GM12878 (cell line): ENCODE results near the gene ADAMTS6. TPM values are rescaled to one million over a fixed set of nuclear protein-coding genes. Genes with fewer than 3 reads are reported as not detected.
"Not testable (repeated sequence)": the region's sequence is repeated elsewhere in the genome, so short reads cannot be mapped to it uniquely, and the experiment has no call there.

Experiments
- ATAC-seq: fragments of 200-7000 bp; cut with Tn5 transposase; 3 replicates; pipeline ENCODE4 v1.9.1; 2020; ENCODE audit warnings: mild to moderate bottlenecking, moderate library complexity
- BruUV-seq: library from RNA; stranded (reverse); fragments of 400-500 nt; replicated peaks from 2 replicates; lab custom pipeline; 2021; lab: Mats Ljungman, UMichigan
- CTCF ChIA-PET: fragments of 300-600 bp; sonication (Branson Sonifier 250); formaldehyde crosslinking; extraction: SDS; loops from one replicate; lab custom pipeline; 2021; ENCODE audit warnings: inconsistent platforms; lab: Yijun Ruan, JAX
- POLR2A ChIA-PET: fragments of 350-600 bp; formaldehyde crosslinking; extraction: SDS; loops from one replicate; lab custom pipeline; 2021; ENCODE audit warnings: inconsistent platforms; lab: Charles Lee
- RAD21 ChIA-PET: fragments of 300-600 bp; sonication (Branson Sonifier 250); formaldehyde crosslinking; loops from one replicate; lab custom pipeline; 2023; ENCODE audit warnings: antibody characterized with exemption; ENCODE audit not compliant: unreplicated experiment; lab: Charles Lee
- SMC1A ChIA-PET: fragments of 300-600 bp; sonication (Branson Sonifier 250); formaldehyde crosslinking; loops from one replicate; lab custom pipeline; 2023; ENCODE audit not compliant: unreplicated experiment, uncharacterized antibody; lab: Charles Lee
- DNase-seq: peaks from one replicate; pipeline ENCODE4 v3.0.0-alpha.2; 2011; ENCODE audit warnings: low read depth, low spot score
- FAIRE-seq: peaks from 3 replicates; lab custom pipeline; 2011; peaks lifted over from hg19 to GRCh38; lab: Jason Lieb, UNC
- H2AFZ ChIP-seq: 2 replicates; pipeline ENCODE4 v1.6.0; 2011; ENCODE audit warnings: low read depth, low read length, control low read depth; ENCODE audit not compliant: control insufficient read depth
- H3K27ac ChIP-seq: 2 replicates; pipeline ENCODE4 v1.5.1; 2011; ENCODE audit warnings: control low read depth; ENCODE audit not compliant: control insufficient read depth, insufficient read depth
- H3K27me3 ChIP-seq, 2 experiments: replicated peaks in 1 of 2; 2 replicates each; pipeline versions ENCODE4 v1.6.0 to v1.6.1; 2011; ENCODE audit warnings: low read length in 1 of 2; ENCODE audit not compliant: control insufficient read depth in 2 of 2, insufficient read depth in 2 of 2
- H3K36me3 ChIP-seq, 2 experiments: 2 replicates each; pipeline ENCODE4 v1.5.1; 2011; ENCODE audit warnings: low read length in 1 of 2; ENCODE audit not compliant: control insufficient read depth in 2 of 2, insufficient read depth in 2 of 2
- H3K4me1 ChIP-seq: 2 replicates; pipeline ENCODE4 v1.6.1; 2011; ENCODE audit warnings: mild to moderate bottlenecking, low read length, moderate library complexity, mixed read lengths; ENCODE audit not compliant: control insufficient read depth, insufficient read depth
- H3K4me2 ChIP-seq: 2 replicates; pipeline ENCODE4 v1.6.0; 2011; ENCODE audit warnings: control low read depth; ENCODE audit not compliant: control insufficient read depth, insufficient read depth
- H3K4me3 ChIP-seq: fragments of 200-600 bp; sonication (generic); 2 replicates; pipeline ENCODE4 v1.5.1; 2016
- H3K79me2 ChIP-seq: 2 replicates; pipeline ENCODE4 v1.6.0; 2011; ENCODE audit warnings: low read length; ENCODE audit not compliant: control insufficient read depth, insufficient read depth
- H3K9ac ChIP-seq: 2 replicates; pipeline ENCODE4 v1.8.0; 2011; ENCODE audit warnings: low read length, control low read depth, mixed read lengths; ENCODE audit not compliant: control insufficient read depth, insufficient read depth
- H3K9me3 ChIP-seq: replicated peaks from 3 replicates; pipeline ENCODE4 v1.5.1; 2011; ENCODE audit warnings: mild to moderate bottlenecking, low read length; ENCODE audit not compliant: control insufficient read depth, insufficient read depth
- H4K20me1 ChIP-seq: 2 replicates; pipeline ENCODE4 v1.6.0; 2011; ENCODE audit not compliant: control insufficient read depth, insufficient read depth
- BRCA1 ChIP-seq: IDR thresholded peaks from 2 replicates; pipeline ENCODE4 v1.6.1; 2011; ENCODE audit warnings: low read depth, low read length, improper control_type of control experiment
- EED ChIP-seq: sonication (generic); IDR thresholded peaks from 2 replicates; pipeline ENCODE4 v1.6.1; 2016; ENCODE audit warnings: antibody characterized with exemption, low read depth
- FOS ChIP-seq: IDR thresholded peaks from 3 replicates; pipeline ENCODE4 v1.6.1; 2011; ENCODE audit warnings: borderline replicate concordance; ENCODE audit not compliant: insufficient read length; ENCODE audit errors: extremely low read depth
- FOXM1 ChIP-seq: IDR thresholded peaks from 2 replicates; pipeline ENCODE4 v1.6.1; 2012; ENCODE audit warnings: low read depth, mild to moderate bottlenecking, inconsistent platforms, low read length, moderate library complexity
- TARDBP ChIP-seq: IDR thresholded peaks from 2 replicates; pipeline ENCODE4 v1.6.1; 2016; ENCODE audit warnings: borderline replicate concordance
- ZZZ3 ChIP-seq: IDR thresholded peaks from 2 replicates; pipeline ENCODE4 v1.6.1; 2011; ENCODE audit warnings: low read depth; ENCODE audit not compliant: control insufficient read depth, insufficient read length
- WGBS: methylation state at CpG from one replicate; pipeline ENCODE4 v1.1.6; 2016; ENCODE audit warnings: low lambda C conversion rate; ENCODE audit not compliant: insufficient replicate concordance, insufficient coverage; ENCODE audit errors: missing lambda C conversion rate; 5-methylcytosine and 5-hydroxymethylcytosine counted together
- in situ Hi-C: fragments of 300-500 bp; cut with MboI; formaldehyde crosslinking; loops from 9 replicates; pipeline ENCODE4 v1.14.3; 2018; ENCODE audit warnings: mixed read lengths
- intact Hi-C: fragments of 100-400 bp; cut with micrococcal nuclease; formaldehyde crosslinking; loops from one replicate; pipeline ENCODE4 v1.14.2; 2022; ENCODE audit not compliant: unreplicated experiment
- polyA plus RNA-seq, 11 experiments: library from polyadenylated mRNA; depleted of rRNA in 4 of 11; unstranded in 6 of 11; stranded (reverse) in 5 of 11; fragments of >200 nt; fragmentation: Nextera tagmentation in 4 of 11; fragmentation: Illumina TruSeq in 1 of 11; extraction: Ambion mirVana in 4 of 11; extraction: Trizol in 1 of 11; gene quantifications; 1 replicate in 1 of 11; 2 replicates in 10 of 11; pipeline versions ENCODE4 v1.2.1 to v1.2.3, GENCODE V29; 2011 to 2016; ENCODE audit warnings: inconsistent platforms in 2 of 11, missing spikeins in 2 of 11, low read depth in 1 of 11
- total RNA-seq, 4 experiments: library from RNA; depleted of rRNA in 3 of 4; stranded (reverse); fragments of >200 nt in 3 of 4; fragmentation: Illumina TruSeq in 1 of 4; extraction: Trizol in 1 of 4; gene quantifications; 2 replicates each; pipeline versions ENCODE4 v1.2.1 to v1.2.3, GENCODE V29; 2013 to 2021
- TF ChIP-seq, protein P1 (sequence below): fragments of 150-350 bp; IDR thresholded peaks from 2 replicates; pipeline ENCODE4 v1.6.1; 2016; ENCODE audit warnings: low read depth, low read length
- TF ChIP-seq, protein P2 (sequence below): IDR thresholded peaks from 2 replicates; pipeline ENCODE4 v1.6.1; 2012; ENCODE audit warnings: low read depth, low read length, improper control_type of control experiment
- TF ChIP-seq, protein P3 (sequence below): IDR thresholded peaks from 2 replicates; pipeline ENCODE4 v1.6.1; 2011; ENCODE audit warnings: borderline replicate concordance, low read depth, mild to moderate bottlenecking, moderate library complexity, low read length; ENCODE audit not compliant: insufficient read depth, poor library complexity, severe bottlenecking
- TF ChIP-seq, protein P4 (sequence below): IDR thresholded peaks from 2 replicates; pipeline ENCODE4 v1.6.1; 2012; ENCODE audit warnings: low read depth, low read length, improper control_type of control experiment

ADAMTS6 gene
- total and polyA plus RNA-seq, 10 of the 15 experiments (the other 5 are each of a cell fraction or from before 2014, with no cell fraction given) = 1.1 to 12.3 (median 6.5) TPM

DNA sequence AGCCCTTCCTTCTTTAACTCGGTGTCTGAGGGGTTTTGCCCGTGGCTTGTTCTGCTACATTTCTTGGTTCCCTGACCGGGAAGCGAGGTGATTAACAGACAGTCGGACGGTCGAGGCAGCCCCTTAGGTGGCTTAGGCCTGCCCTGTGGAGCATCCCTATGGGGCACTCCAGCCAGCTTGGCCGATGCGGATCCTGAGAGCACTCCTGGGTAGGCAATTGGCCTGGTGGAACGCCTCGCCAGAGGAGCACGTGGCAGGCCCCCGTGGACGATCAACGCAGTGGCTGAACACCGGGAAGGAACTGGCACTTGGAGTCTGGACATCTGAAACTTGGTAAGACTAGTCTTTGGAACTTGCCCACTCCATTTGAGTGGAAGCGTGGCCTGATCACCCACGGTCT is 307.5 kb downstream of the ADAMTS6 start:
- CTCF ChIA-PET, DNase-seq, H4K20me1 ChIP-seq, in situ Hi-C loops, FAIRE-seq, H3K9me3 ChIP-seq, H3K27me3 ChIP-seq, H3K9ac ChIP-seq, H3K36me3 ChIP-seq, ATAC-seq, H2AFZ ChIP-seq, H3K4me1 ChIP-seq, RAD21 ChIA-PET, H3K4me3 ChIP-seq, BruUV-seq, H3K4me2 ChIP-seq, H3K79me2 ChIP-seq, H3K27ac ChIP-seq, intact Hi-C loops, POLR2A ChIA-PET: not testable (repeated sequence)
- SMC1A ChIA-PET = interaction anchor here (2.2 kb wide), 1 partner anchor 309 kb away, joined by 8 read pairs; no protein-coding TSS in a partner anchor
- 82% methylated on average over 17 of the region's 18 CpGs for WGBS

DNA sequence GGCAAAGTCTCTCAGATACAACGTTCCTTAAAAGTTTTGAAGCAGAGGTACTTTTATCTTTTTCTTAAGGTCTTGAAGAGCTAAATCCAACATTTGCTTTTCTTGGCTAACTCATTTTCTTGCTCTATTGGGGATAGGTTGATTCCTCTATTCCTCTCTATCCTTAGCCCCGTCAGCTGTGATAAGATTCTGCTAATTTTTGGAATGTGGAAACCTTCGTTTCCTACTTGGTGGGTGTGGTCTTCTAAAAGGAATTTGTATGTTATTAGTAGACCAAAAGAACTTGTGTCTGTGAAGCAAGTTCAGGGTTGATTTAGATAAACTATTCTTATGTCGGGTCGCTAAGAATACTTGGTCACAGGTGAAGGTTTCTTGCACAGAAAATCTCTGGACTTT is 308.6 kb downstream of the ADAMTS6 start:
- ATAC-seq (no peak), FAIRE-seq (no peak), DNase-seq (no peak)
- Histone ChIP-seq H3K4me2 (no peak overlapping the region), H3K9me3 (no peaks in the 10 kb centered on the region), H3K79me2 (no peaks in the 10 kb centered on the region), H4K20me1 (no peaks in the 10 kb centered on the region), H3K4me3 (no peak overlapping the region), H3K27me3 (no peaks in the 10 kb centered on the region), H2AFZ (no peak overlapping the region), H3K36me3 (no peaks in the 10 kb centered on the region), H3K27ac (no peak overlapping the region), H3K4me1 (peaks cover 3% of the 10 kb centered on the region; the same call in 1 of the 2 replicates), H3K9ac (no peak overlapping the region)
- intact Hi-C loops (no loop called here), in situ Hi-C loops (no loop called here)
- ChIA-PET RAD21 (no interaction called here), POLR2A (no interaction called here), SMC1A (interaction anchor here (0.8 to 2.2 kb wide), 2 partner anchors 70 to 310 kb away, joined by 3 to 8 read pairs; no protein-coding TSS in a partner anchor), CTCF (no interaction called here)
- BruUV-seq = no TSS peak
- WGBS = 77% methylated on average over 5 of the region's 5 CpGs
- TF ChIP-seq, protein P1, sequence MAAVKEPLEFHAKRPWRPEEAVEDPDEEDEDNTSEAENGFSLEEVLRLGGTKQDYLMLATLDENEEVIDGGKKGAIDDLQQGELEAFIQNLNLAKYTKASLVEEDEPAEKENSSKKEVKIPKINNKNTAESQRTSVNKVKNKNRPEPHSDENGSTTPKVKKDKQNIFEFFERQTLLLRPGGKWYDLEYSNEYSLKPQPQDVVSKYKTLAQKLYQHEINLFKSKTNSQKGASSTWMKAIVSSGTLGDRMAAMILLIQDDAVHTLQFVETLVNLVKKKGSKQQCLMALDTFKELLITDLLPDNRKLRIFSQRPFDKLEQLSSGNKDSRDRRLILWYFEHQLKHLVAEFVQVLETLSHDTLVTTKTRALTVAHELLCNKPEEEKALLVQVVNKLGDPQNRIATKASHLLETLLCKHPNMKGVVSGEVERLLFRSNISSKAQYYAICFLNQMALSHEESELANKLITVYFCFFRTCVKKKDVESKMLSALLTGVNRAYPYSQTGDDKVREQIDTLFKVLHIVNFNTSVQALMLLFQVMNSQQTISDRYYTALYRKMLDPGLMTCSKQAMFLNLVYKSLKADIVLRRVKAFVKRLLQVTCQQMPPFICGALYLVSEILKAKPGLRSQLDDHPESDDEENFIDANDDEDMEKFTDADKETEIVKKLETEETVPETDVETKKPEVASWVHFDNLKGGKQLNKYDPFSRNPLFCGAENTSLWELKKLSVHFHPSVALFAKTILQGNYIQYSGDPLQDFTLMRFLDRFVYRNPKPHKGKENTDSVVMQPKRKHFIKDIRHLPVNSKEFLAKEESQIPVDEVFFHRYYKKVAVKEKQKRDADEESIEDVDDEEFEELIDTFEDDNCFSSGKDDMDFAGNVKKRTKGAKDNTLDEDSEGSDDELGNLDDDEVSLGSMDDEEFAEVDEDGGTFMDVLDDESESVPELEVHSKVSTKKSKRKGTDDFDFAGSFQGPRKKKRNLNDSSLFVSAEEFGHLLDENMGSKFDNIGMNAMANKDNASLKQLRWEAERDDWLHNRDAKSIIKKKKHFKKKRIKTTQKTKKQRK = no peak
- TF ChIP-seq EED (no peak), FOXM1 (no peak), BRCA1 (no peak), TARDBP (no peak), FOS (no peak), ZZZ3 (no peak)
- TF ChIP-seq, protein P2, sequence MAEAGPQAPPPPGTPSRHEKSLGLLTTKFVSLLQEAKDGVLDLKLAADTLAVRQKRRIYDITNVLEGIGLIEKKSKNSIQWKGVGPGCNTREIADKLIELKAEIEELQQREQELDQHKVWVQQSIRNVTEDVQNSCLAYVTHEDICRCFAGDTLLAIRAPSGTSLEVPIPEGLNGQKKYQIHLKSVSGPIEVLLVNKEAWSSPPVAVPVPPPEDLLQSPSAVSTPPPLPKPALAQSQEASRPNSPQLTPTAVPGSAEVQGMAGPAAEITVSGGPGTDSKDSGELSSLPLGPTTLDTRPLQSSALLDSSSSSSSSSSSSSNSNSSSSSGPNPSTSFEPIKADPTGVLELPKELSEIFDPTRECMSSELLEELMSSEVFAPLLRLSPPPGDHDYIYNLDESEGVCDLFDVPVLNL = no peak
- TF ChIP-seq, protein P3, sequence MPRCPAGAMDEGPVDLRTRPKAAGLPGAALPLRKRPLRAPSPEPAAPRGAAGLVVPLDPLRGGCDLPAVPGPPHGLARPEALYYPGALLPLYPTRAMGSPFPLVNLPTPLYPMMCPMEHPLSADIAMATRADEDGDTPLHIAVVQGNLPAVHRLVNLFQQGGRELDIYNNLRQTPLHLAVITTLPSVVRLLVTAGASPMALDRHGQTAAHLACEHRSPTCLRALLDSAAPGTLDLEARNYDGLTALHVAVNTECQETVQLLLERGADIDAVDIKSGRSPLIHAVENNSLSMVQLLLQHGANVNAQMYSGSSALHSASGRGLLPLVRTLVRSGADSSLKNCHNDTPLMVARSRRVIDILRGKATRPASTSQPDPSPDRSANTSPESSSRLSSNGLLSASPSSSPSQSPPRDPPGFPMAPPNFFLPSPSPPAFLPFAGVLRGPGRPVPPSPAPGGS = no peak
- TF ChIP-seq, protein P4, sequence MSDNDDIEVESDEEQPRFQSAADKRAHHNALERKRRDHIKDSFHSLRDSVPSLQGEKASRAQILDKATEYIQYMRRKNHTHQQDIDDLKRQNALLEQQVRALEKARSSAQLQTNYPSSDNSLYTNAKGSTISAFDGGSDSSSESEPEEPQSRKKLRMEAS = no peak
